SHP77 (cell line): ENCODE results near the gene ERI3.
A peak's percentile ranks its signal among the peaks of the same experiment; 100 is the strongest.

Source experiments
- DNase-seq, 2 experiments: peaks; one replicate each; lab custom pipeline; 2025; lab: John Stamatoyannopoulos, UW

ERI3 gene

GRCh38 chr1:44262414-44262813 lies 92.6 kb downstream of the ERI3 start:
- DNase-seq, result no peak

DNA sequence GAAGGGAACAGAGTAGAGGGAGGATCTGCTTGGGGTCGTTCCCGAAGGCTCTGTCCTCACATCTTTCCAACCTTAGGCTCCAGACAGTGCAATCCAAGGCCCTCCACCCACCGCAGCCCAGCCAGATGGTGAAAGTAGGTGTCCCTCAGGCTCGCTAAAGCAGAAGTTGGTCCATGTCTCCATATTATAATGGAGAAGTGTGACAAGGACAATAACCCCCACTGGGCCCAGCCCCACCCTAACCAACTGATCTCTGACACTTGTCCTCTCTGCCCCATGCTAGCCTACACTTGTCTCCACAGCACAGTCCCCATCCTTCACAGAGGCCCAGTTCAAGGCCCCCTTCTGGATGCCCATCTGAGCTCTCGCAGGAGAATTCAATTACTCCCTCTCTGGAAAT lies 93.1 kb downstream of the ERI3 start:
- no peak for DNase-seq

DNA sequence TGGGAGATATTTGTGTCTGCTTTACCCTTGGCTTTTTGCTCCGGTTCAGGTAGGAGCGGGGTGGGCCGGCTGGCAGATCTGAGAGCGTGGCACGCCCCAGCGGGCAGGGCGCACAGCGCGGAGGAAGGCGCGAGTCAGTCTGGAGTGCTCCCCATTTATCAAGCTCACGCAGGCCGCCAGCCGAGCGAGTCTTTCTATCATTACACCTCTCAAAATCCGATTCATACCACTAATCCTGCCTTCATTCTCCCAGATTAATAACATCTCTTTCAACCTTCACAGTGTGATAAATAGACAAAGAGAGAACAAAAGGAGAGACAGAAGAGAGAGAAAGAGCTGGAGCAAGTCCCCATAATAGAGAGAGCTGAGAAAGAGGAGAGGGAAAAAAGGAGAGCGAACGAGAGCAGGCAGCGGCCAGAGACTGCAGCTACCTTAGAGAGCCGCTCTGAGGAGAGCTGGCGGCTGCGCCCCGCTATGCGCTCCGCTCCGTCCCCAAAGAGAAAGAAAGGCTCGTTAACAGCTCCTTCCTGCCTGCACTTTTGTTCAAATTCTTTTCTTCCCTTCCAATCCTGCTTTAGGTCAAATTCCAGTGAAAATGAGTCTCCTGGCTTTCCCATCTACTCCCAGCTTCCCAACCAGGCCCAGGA lies 93.8 kb downstream of the ERI3 start:
- no peak for DNase-seq

GRCh38 chr1:44260792-44261170 lies 94.3 kb downstream of the ERI3 start:
- no peak for DNase-seq

- DNase-seq, result no peak
Observed at GRCh38 chr1:44259090-44259489, 96.0 kb downstream of the ERI3 start.

GRCh38 chr1:44256762-44257554 lies 98.1 kb downstream of the ERI3 start:
- no peak for DNase-seq

GRCh38 chr1:44254392-44254910 lies 100.6 kb downstream of the ERI3 start:
- no peak for DNase-seq

GRCh38 chr1:44251989-44252671 lies 102.9 kb downstream of the ERI3 start:
- no peak for DNase-seq

- DNase-seq, result no peak
Observed at GRCh38 chr1:44251486-44251885, 103.6 kb downstream of the ERI3 start.

GRCh38 chr1:44250068-44250781 lies 104.8 kb downstream of the ERI3 start:
- no peak for DNase-seq

DNA sequence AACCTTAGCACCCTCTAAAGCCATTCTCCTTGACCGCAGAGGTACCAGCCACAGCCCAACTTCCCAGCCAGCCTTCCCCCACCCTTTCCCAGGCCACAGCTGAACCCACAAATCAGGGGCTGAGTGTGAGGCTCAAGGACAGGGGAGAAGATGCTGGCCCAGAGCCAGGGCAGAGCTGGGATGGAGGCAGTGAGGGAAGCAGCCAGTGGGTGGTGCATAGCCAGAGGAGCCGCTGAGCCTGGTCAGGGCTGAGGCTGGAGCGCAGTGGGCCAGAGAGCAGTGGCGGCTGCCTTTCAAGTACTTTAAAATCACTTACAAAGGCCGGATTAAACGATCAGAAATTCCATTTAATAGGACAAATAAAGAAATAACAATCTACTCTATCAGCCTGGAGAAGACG lies 105.5 kb downstream of the ERI3 start:
- peak in 1 of 2 experiments; percentile 37 for DNase-seq

GRCh38 chr1:44246806-44247205 lies 108.3 kb downstream of the ERI3 start:
- no peak for DNase-seq

DNA sequence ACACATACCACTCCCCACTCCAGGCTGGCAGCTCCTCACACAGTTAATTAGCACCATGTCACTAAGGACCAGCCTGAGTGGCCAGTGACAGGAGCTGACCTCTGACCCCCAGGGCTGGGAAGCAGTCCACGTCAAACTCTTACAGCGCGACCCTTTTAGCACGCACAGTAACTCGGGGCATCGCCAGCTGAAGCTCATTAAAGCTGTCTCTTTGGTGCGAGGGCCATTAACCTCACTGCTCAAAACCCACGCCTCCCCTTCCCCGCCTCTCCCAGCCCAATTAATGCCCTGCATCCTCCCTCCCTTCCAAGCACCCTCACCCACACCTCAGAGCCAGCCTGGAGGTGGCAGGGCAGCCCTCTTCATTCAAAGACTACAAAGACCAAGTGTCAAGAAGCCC lies 110.1 kb downstream of the ERI3 start:
- no peak for DNase-seq

DNA sequence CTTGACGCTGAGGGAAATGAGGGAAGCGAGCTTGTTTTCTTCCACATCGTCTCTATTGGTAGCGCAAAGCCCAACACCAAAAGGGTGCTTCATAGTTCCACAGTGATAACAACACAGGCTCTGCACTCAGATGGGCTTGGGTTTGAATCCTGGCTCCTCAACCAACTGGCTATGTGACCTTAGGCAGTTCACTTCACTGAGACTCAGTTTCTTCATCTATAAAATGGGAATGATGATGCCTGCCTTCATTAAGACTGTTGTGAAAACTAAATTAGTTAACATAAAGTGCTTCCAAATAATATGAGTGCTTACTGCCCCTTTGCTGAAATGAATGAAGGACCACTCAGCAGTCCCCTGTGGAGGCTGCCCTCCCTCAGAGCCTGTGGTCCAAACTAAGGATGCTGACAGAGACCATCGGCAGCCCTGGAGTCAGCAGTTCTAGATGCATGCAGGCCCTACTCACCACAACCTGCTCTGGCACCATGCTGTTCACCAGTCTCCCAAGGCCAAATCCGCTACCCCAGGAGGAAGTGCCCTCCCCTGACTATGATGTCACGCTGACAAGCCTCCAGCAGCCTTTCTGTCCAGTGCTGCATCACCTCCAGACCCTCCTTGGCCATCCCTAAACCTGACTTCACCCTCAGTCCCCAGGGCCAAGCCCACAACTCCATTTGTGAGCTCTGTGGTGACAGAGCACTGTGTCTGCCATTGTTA lies 111.1 kb downstream of the ERI3 start:
- DNase-seq, result no peak

- DNase-seq, result no peak
Observed at GRCh38 chr1:44242746-44243145, 112.3 kb downstream of the ERI3 start.

DNA sequence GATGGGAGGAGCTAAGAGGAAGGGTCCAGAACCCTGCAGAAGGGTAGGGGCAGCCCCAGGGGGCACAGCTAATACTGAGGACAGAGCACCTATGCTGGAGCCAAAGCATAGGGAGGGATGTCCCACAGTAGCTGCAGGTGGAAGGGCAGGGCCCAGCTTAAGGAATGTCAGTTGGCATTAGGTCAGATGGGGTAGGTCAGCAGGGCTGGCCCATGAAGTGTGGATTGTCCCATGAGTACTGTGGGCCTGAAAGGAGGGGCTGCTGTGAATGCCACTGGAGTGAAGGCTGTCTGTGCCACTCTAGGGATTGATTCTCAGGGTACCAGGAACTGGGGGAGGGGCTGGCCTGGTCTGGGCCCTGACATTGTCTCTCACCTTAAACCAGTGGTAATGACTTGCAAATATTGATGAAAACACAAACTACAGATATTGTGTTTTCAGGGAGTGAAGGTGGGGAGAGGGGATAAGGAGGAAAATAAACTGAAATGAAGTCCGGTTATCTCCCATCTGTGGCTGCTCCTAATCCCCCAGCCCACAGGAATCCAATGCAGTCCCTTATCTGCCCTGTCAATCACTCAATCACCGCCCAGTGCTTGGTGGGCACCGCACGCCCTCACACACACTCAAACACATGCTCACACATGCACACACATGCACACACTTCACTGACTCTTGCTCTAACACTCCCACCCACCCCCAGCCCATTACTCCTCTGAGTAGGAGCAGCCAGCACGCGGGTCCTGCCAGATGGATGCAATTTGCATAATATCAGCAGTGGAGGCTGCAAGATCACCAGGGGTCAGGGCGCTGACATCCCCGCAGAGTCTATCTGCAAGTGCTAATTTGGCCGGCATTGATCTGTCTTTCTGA lies 114.0 kb downstream of the ERI3 start:
- no peak for DNase-seq

DNA sequence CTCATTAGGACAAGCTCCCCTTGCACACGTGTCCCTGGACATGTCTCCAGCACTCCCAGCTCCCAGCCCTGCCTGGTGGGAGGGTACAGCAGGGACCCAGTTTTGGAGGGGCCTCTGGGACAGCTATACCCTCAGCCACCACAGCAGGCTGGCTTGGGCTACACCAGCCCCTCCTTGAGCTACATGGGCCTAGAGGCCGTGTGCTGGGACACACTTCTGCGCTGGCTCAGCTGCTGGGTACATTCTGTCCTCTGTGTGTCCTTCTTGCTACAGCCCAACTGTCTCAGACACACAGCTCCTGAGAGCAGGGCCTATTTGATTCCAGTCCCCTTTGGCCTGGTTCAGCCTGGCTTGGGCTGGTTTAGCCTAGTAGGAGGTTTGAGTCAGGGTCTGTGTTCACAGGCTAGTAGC lies 115.1 kb downstream of the ERI3 start:
- DNase-seq, result no peak

DNA sequence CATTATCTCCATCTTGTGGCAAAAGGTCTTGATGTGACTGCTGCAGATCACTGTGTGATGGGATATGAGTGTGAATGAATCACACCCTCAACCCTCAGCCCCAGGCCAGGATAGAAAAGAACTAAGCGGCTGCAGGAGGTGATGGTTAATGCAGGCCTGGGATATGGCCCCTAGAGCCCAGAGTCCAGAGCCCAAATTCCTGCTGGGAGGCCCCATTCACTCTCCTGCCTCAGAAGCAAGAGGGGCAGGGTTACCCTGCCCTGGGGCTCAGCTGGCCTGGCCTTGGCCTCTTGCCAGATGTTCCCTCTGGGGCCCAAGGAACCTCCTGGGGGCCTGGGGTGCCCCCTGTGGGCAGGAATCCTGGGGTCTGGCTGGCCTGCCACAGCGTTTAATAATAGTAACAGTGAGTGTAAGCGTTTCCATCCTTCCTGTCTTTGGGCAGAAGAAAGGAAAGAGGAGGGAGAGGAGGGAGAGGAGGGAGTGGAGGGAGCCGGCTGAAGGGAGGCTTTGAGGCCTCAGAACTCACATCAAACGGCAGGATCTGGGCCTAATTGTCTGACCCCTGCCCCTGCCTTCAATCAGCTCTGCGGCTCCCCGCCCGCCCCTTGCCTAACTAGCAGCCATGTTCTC lies 115.6 kb downstream of the ERI3 start:
- no peak for DNase-seq

- no peak for DNase-seq
Observed at GRCh38 chr1:44238660-44239059, 116.4 kb downstream of the ERI3 start.
